ENCODE measurements around the gene MICAL3.

Gene MICAL3

DNA sequence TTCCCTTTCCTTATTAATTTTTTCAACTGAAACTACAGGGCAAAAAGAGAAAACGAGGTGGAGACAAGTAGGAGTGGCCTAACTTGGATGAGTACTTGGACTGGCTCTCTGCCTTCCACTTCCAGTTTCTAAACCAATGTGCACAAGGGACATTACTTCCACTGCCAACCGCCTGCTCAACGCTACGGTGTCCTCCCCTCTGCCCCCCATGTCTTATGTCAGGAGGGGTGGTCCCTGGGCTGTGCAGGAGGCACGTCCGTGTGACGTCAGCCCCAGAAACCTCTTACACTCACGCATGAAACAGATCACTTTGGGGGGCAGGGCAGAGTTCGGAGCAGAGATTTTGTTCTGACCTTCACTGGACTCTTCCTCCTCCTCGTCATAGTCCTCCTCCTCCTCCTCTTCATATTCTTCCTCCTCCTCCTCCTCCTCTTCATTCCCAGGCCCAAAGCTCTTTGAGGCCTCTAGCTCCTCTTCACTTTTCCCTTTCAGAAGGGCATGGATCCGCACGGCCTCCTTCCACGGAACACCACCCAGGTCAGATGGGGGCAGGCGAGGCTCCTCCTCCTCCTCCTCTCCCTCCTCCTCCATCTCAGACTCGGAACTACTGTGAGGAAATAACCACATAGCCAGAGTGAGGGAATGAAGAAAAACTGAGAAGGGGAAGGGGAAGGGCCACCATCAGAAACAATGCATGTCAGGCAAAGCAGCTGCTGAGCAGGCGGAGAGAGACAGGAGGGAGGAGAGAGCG is 192.7 kb downstream of the MICAL3 start:
- no peak for DNase-seq

DNA sequence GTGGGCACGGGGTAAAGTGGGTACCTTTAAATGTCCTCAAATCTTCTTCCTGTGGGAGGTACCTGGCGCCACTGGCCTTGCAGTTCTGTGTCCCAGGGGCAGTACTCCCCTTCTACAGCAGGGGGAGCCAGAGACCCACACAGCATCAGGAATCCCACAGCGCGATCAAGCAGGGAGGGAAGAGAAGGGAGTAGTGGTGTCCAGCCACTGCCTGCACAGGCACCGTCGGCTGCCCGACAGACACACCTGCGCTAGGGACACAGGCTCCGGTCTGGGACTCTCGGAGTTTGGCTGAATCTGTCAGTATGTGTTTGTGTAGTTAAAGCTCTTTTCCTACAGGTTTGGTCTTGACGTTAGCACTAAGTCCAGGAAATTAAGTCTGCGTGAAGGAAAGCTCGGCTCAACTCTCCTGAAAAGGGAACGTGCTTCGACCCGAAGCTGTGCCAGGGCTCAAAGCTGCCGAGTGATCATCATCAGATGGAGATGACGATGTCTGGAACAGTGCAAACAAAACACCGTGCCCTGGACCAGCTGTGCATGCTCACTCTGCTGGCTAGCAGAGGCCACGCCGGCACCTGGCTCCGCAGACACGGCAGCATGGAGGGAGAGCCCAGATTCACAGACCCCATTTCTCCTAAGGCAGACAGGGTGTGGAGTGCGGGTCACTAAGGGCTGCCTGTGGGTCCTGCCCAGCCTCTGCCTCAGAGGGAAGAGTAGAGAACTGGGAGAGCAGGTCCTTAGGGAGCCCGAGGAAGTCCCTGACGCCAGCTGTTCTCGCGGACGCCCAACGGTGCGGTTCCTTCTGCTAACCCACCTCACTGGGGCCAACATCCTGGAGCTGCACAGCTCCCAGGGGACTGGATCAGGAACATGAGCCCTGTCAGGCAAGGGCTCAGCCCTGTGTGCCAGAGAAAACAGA is 194.1 kb downstream of the MICAL3 start:
- DNase-seq = peak; percentile 86

GRCh38 chr22:17829695-17830042 is 194.7 kb downstream of the MICAL3 start:
- no peak for DNase-seq

GRCh38 chr22:17828502-17829080 is 195.8 kb downstream of the MICAL3 start:
- DNase-seq = no peak

DNA sequence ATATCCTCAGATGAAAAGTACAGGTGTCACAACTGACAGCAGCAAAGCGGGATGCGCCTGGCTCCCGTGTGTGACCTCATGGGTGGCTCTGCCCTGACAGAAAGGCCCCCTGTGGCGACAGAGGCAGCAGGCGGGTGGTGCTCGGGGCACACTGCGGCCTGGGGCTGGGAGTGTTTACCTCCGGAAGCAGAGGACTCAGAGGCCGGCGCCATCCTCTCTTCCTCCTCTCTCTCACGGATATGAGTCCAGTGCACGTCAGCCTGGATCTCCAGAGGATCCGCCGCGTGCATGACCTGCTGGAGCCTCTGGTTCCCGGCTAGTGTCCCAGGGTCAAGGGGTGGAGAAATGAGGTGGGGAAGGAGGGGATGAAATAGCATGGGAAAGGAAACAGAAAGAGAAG is 196.9 kb downstream of the MICAL3 start:
- no peak for DNase-seq

GRCh38 chr22:17825876-17826550 is 198.3 kb downstream of the MICAL3 start:
- no peak for DNase-seq

DNA sequence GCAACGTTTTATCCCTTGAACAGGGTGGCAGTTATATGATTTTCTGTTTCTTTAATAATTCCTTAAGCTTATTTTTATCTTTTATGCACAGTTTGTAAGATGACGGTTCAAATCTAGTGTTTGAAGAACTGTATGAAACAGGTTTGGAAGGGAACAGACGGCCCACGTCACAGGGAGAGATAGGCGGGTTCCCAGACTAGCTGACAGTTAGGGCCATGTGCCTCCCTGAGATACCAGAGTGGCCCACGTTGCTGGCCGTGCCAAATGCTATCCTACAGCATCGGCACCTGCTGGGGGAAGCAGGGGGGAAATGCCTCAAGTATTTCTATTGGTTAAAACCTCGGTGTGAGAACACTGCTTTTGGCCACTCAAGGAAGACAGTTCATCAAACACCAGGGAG is 199.9 kb downstream of the MICAL3 start:
- no peak for DNase-seq

DNA sequence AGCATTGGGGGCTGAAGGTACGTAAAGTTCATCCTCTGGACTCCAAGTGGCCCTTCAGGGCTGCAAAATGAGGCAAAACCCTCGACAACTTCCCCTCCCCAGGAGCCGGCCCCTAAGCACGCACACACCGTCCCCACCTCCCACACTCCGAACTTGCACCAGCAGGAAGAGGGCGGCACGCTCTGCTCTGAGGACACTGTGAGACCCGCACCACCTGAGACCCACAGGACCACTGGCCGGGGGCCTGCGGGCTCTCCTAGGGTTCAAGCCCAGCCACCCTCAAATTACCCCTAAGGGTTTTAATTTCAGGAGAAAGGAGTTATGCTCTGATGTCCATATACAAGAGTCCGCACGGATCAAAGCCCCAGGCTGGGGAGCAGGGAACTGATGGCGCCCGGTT is 200.4 kb downstream of the MICAL3 start:
- DNase-seq = no peak

DNA sequence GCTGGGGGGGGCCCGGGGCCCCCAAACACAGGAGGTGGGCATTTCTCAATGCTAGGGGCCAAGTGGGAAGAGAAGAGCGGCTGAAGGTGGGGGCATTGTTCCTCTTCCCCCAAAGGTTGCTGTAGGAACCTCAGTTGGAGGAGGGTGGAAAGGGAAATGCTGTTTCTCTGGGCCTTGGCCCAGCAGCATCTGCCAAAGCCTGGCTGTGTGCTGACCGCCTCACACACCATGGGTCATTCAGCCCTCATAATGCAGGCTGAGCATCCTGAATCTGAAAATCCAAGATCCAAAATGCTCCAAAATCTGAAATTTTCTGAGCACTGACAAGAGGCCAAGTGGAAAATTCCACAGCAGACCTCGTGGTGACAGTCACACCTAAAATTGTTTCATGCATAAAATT is 201.1 kb downstream of the MICAL3 start:
- no peak for DNase-seq

GRCh38 chr22:17822087-17822486 is 202.3 kb downstream of the MICAL3 start:
- no peak for DNase-seq

DNA sequence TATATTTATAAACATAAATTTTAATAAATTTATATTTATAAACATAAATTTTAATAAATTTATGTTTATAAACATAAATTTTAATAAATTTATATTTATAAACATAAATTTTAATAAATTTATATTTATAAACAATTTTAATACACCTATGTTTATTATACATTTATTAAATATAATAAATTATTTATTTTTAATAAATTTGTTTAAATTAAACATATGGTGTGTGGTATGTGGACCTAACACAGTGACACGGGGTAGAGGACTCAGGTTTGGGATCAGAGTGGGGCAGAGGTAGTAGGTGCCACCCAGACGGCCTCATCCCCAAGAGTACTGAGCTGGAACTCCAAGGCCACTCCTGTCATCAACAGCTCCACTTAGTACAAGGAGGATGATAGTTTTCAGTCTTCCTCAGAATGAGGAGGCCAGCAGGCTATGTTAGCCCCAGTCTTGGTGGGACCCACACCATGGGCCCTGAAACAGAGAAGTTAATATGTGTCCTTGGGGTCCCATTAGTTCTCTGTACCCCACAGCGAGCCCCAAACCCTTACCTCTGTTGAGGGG is 203.4 kb downstream of the MICAL3 start:
- DNase-seq = no peak

- DNase-seq = no peak
These were observed 205.7 kb downstream of the MICAL3 start for GRCh38 chr22:17818649-17819048.

DNA sequence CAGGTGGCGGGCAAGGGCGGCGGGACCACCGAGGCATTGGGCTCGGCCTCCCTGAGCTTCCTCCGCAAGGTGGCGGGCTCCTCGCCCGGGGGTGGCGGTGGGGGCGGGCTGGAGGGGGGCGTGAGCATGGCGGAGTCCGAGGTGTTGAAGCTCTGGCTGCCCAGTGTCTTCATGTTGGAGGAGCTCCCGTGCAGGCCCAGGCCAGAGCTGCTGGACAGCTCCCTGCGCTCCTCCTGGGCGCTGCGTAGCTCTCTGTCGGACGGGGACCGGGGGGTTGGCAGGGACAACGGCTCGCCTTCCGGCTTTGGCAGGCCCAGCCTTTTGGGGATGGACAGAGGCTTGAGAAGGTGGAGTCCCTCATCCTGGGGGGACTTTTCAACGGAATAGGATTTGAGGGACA is 206.2 kb downstream of the MICAL3 start:
- DNase-seq = no peak

- DNase-seq = no peak
These were observed 206.8 kb downstream of the MICAL3 start for GRCh38 chr22:17817511-17818065.

DNA sequence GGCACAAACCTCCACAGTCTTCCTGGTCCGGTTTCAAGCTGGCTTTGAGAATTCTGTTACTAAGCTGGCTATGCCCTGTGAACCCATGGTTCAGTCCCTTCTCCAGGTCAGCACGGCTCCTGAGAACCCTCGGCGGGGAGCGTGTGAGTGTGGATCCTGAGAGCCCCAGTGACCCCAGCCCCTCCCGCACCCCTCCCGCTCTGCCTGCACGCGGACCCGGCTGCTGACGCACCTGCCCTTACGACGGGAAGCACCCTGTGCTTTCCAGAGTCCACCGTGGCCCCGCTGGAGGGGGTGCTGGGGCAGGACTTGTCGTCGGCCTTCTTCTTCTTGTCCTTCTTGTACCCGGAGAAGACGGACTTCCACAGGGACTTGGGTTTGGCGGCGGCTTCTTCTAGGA is 207.3 kb downstream of the MICAL3 start:
- DNase-seq = no peak

DNA sequence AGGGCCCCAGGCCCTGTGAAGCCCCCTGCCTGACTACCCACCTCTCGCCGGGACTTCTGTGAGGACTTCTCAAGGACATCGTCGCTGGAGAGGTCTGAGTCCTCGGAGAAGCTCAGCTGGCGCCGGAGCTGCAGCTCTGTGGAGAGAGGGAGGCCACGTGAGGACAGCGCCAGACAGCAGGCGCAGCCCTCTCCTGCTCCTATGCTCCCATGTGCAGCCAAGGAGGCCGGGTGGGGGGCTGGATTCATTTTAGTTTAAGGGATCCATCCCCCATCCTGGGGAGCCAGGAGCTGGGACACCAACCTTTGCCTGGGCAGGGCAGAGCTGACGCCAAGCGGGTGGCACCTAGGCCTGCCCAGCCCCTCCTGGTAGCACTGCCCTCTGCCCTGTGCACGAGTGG is 207.7 kb downstream of the MICAL3 start:
- no peak for DNase-seq

- no peak for DNase-seq
These were observed 208.6 kb downstream of the MICAL3 start for GRCh38 chr22:17815703-17816254.

- no peak for DNase-seq
These were observed 209.5 kb downstream of the MICAL3 start for GRCh38 chr22:17814830-17815229.

DNA sequence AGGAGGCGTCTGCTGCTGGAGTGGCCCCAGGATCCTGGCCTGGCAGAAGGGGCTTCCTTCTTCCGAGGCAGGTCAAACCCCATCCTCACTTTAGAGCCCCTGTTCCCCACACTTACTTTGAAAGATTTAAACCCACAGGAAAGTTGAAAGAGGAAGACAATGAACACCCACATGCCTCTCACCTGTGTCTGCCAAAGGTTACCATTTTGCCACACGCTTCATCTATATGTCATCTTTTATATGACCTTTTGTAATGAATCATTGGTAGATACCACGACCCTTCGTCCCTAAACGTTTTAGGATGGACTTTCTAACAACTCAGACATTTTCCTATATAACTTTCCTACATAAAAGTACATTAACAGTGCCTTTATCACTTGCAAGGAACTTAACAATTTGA is 210.3 kb downstream of the MICAL3 start:
- DNase-seq = no peak

DNA sequence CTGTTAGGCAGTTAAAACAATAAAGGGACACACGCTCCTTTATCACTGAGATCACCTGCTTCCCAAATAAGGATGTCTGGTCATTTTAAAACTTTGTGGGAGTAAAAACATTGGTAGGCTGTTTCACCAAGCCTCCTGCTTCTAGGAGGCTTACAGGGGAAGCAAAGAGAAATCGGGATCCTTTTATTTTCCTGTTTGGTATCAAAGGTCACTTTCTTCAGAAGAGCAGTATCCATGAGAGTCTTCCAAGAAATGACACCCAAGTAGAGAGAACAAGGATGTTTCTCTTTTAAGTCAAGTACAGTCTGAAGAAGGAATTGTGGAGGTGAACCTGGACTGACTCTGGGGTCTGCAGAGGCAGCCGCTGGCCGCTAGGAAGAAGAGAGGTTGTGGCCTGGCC is 213.2 kb downstream of the MICAL3 start:
- DNase-seq = no peak

GRCh38 chr22:17810570-17811116 is 213.7 kb downstream of the MICAL3 start:
- DNase-seq = no peak
